Measurements from ENCODE around the gene SLC35F1.

Gene SLC35F1

DNA sequence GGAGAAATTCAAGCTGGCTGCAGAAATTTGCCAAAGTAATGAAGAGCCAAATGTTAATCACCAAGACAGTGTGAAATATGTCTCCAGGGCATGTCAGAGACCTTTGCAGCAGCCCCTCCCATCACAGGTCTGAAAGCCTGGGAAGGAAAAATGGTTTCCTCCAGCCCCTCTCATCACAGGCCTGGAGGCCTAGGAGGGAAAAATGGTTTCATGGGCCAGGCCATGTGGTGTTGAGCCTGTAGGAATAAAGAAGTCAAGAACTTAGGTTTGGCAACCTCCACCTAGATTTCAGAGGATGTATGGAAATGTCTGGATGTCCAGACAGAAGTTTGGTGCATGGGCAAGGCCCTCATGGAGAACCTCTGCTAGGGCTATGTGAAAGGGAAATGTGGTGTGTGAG lies 185.0 kb downstream of the SLC35F1 start:
- no peak for ATAC-seq (ENCODE audit: low read depth)
- H3K9me3 ChIP-seq (ENCODE audit: severe bottlenecking), result no peaks in the 10 kb centered on the region

DNA sequence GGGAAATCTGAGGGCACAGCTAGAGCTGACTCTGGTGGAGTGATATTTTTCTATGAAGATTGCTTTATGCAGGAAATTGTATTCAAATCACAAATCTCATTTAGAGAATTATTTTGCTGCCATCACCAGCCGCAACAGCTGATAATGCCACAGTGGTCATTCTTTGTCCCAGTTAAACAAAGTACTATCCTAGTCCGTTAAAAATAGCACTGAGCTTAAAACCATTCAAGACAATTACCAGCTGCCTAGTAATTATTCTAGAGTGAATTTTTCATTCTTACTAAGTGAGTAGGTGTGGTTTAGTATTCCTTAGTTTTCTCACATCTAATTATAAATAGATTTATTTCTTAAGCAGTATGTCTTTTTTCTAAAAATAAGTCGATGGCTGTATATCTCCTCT lies 190.5 kb downstream of the SLC35F1 start:
- no peaks in the 10 kb centered on the region for H3K9me3 ChIP-seq (ENCODE audit: severe bottlenecking)
- no peak for DNase-seq (ENCODE audit: low spot score)
- TF ChIP-seq CTCF (IDR thresholded peaks at IDR 0.05; ENCODE audit: poor library complexity, severe bottlenecking), result no peak
- H3K36me3 ChIP-seq (ENCODE audit: low read depth), result no peaks in the 10 kb centered on the region
- H3K27me3 ChIP-seq (ENCODE audit: insufficient read depth, poor library complexity, severe bottlenecking), result no peaks in the 10 kb centered on the region
- no peak for ATAC-seq (ENCODE audit: low read depth)
- no peak overlapping the region for H3K27ac ChIP-seq (ENCODE audit: poor library complexity, severe bottlenecking)
- H3K4me3 ChIP-seq (ENCODE audit: severe bottlenecking), result no peak overlapping the region
- H3K4me1 ChIP-seq (ENCODE audit: insufficient read depth, poor library complexity, severe bottlenecking), result no peaks in the 10 kb centered on the region

More for the DNA sequence above, 185.0 kb downstream of the SLC35F1 start:
- TF ChIP-seq CTCF (IDR thresholded peaks at IDR 0.05; ENCODE audit: poor library complexity, severe bottlenecking), result no peak
- Histone ChIP-seq H3K36me3 (ENCODE audit: low read depth) (no peaks in the 10 kb centered on the region), H3K27me3 (ENCODE audit: insufficient read depth, poor library complexity, severe bottlenecking) (no peaks in the 10 kb centered on the region), H3K4me1 (ENCODE audit: insufficient read depth, poor library complexity, severe bottlenecking) (no peaks in the 10 kb centered on the region), H3K27ac (ENCODE audit: poor library complexity, severe bottlenecking) (no peak overlapping the region), H3K4me3 (ENCODE audit: severe bottlenecking) (no peak overlapping the region)
- DNase-seq (ENCODE audit: low spot score), result no peak

DNA sequence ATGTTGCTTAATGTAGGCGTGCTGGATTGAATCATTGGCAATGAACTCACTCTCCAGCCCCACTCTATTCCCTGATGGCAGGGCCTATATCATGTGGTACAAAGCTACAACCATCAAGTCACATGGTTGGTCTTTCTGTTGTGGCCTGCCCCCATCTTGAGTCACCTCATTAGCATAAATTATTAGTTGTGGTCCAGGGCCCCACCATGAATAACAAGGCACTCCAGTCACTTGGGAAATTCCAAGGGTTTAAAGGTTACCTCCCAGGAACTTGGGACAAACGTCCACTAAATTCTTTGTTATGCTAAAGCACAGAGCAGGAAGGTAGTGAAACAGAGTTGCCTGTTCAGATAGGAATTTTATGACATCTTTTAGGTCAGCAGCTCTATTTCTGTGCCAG lies 193.7 kb downstream of the SLC35F1 start:
- no peak overlapping the region for H3K27ac ChIP-seq (ENCODE audit: poor library complexity, severe bottlenecking)
- DNase-seq (ENCODE audit: low spot score), result no peak
- TF ChIP-seq CTCF (IDR thresholded peaks at IDR 0.05; ENCODE audit: poor library complexity, severe bottlenecking), result no peak
- no peak overlapping the region for H3K4me3 ChIP-seq (ENCODE audit: severe bottlenecking)
- H3K27me3 ChIP-seq (ENCODE audit: insufficient read depth, poor library complexity, severe bottlenecking), result no peaks in the 10 kb centered on the region
- H3K9me3 ChIP-seq (ENCODE audit: severe bottlenecking), result no peaks in the 10 kb centered on the region
- no peaks in the 10 kb centered on the region for H3K36me3 ChIP-seq (ENCODE audit: low read depth)
- ATAC-seq (ENCODE audit: low read depth), result no peak
- H3K4me1 ChIP-seq (ENCODE audit: insufficient read depth, poor library complexity, severe bottlenecking), result no peaks in the 10 kb centered on the region

- no peaks in the 10 kb centered on the region for H3K9me3 ChIP-seq (ENCODE audit: severe bottlenecking)
- H3K27me3 ChIP-seq (ENCODE audit: insufficient read depth, poor library complexity, severe bottlenecking), result no peaks in the 10 kb centered on the region
- DNase-seq (ENCODE audit: low spot score) (no peak), ATAC-seq (ENCODE audit: low read depth) (no peak)
- no peaks in the 10 kb centered on the region for H3K36me3 ChIP-seq (ENCODE audit: low read depth)
- no peaks in the 10 kb centered on the region for H3K4me1 ChIP-seq (ENCODE audit: insufficient read depth, poor library complexity, severe bottlenecking)
- H3K27ac ChIP-seq (ENCODE audit: poor library complexity, severe bottlenecking), result no peak overlapping the region
- no peak overlapping the region for H3K4me3 ChIP-seq (ENCODE audit: severe bottlenecking)
- TF ChIP-seq CTCF (IDR thresholded peaks at IDR 0.05; ENCODE audit: poor library complexity, severe bottlenecking), result no peak
Measured at GRCh38 chr6:118101220-118101619, 194.2 kb downstream of the SLC35F1 start.

DNA sequence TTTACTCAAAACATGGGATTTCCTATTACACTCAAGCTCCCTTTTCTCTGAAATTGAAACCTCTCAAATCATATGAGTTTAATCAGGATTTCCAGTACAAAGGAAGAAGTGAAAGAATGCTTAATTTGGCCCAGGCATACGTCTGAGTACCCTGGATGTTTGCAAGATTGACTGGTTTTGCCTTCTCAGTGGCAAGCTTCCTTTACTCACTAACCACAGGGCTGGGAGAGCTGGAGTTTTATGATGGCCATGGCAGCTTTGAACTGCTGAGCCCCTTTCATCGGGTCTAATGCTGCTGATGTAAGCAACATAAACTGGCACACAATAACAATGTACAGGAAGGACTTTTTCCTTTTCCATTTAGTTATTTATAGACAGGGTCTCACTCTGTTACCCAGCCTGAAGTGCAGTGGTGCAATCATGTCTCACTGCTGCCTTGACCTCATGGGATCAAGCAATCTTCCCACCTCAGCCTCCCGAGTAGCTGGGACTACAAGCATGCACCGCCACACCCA lies 194.8 kb downstream of the SLC35F1 start:
- no peak for ATAC-seq (ENCODE audit: low read depth)
- H3K27ac ChIP-seq (ENCODE audit: poor library complexity, severe bottlenecking), result no peak overlapping the region
- DNase-seq (ENCODE audit: low spot score), result no peak

More for the DNA sequence above, 194.8 kb downstream of the SLC35F1 start:
- Histone ChIP-seq H3K9me3 (ENCODE audit: severe bottlenecking) (no peaks in the 10 kb centered on the region), H3K36me3 (ENCODE audit: low read depth) (no peaks in the 10 kb centered on the region), H3K27me3 (ENCODE audit: insufficient read depth, poor library complexity, severe bottlenecking) (no peaks in the 10 kb centered on the region), H3K4me1 (ENCODE audit: insufficient read depth, poor library complexity, severe bottlenecking) (no peaks in the 10 kb centered on the region), H3K4me3 (ENCODE audit: severe bottlenecking) (no peak overlapping the region)
- no peak for TF ChIP-seq CTCF (IDR thresholded peaks at IDR 0.05; ENCODE audit: poor library complexity, severe bottlenecking)

All from RWPE2 (cell line).